PC-3 (cell line): Measurements from ENCODE around the gene CLCF1. TPM values are rescaled to one million over a fixed set of nuclear protein-coding genes. Genes with fewer than 3 reads are reported as not detected.

ENCODE experiments used
- total RNA-seq: library from RNA; depleted of rRNA; stranded (reverse); fragments of >200 nt; gene quantifications from 2 replicates; pipeline ENCODE4 v1.2.3, GENCODE V29; 2014; rRNA removed

CLCF1 gene
- total RNA-seq, 1 experiment from 2014 or later = 48.3 TPM

Other genes starting within 250 kb of the CLCF1 start
- 103 TPM in 2 replicates for gene GRK2, start 107.1 kb downstream of the CLCF1 start, total RNA-seq
- gene ANKRD13D, start 84.3 kb downstream of the CLCF1 start, total RNA-seq = 58.9 and 63.9 TPM in 2 replicates
- 35.1 and 52.4 TPM in 2 replicates for gene SSH3, start 70.1 kb downstream of the CLCF1 start, total RNA-seq
- gene POLD4, start 20.1 kb downstream of the CLCF1 start, total RNA-seq = 78.5 and 81.5 TPM in 2 replicates
- 45.5 and 48.9 TPM in 2 replicates for gene RAD9A, start 18.4 kb upstream of the CLCF1 start, total RNA-seq
- 449 and 477 TPM in 2 replicates for gene PPP1CA, start 28.3 kb upstream of the CLCF1 start, total RNA-seq
- not detected in 2 replicates for gene TBC1D10C, start 30.5 kb upstream of the CLCF1 start, total RNA-seq
- 0.22 TPM in 1 of 2 replicates, not detected in the other for gene CARNS1, start 42.1 kb upstream of the CLCF1 start, total RNA-seq
- 170 and 208 TPM in 2 replicates for gene RPS6KB2, start 54.9 kb upstream of the CLCF1 start, total RNA-seq
- gene PTPRCAP, start 64.1 kb upstream of the CLCF1 start, total RNA-seq = 0.15 and 0.29 TPM in 2 replicates
- 209 and 250 TPM in 2 replicates for gene CORO1B, start 69.9 kb upstream of the CLCF1 start, total RNA-seq
- gene GPR152, start 79.1 kb upstream of the CLCF1 start, total RNA-seq = not detected in 2 replicates
- gene CABP4, start 81.8 kb upstream of the CLCF1 start, total RNA-seq = 0.55 TPM in 1 of 2 replicates, not detected in the other
- 73.5 and 107 TPM in 2 replicates for gene TMEM134, start 95.7 kb upstream of the CLCF1 start, total RNA-seq
- 155 and 171 TPM in 2 replicates for gene AIP, start 109.4 kb upstream of the CLCF1 start, total RNA-seq
- gene PITPNM1, start 131.8 kb upstream of the CLCF1 start, total RNA-seq = 79.8 and 95.4 TPM in 2 replicates
- gene CDK2AP2, start 134.6 kb upstream of the CLCF1 start, total RNA-seq = 74.9 and 87.4 TPM in 2 replicates
- not detected in 2 replicates for gene CABP2, start 149.8 kb upstream of the CLCF1 start, total RNA-seq
- gene GSTP1, start 210.2 kb upstream of the CLCF1 start, total RNA-seq = 1,049 and 1,154 TPM in 2 replicates
- gene NDUFV1, start 233.3 kb upstream of the CLCF1 start, total RNA-seq = 499 and 686 TPM in 2 replicates